Sigmoid colon (tissue), 4 donors: ENCODE results near the gene DCC.

ENCODE experiments used
- CTCF ChIP-seq, 4 experiments: fragments of 450-650 bp in 3 of 4; fragments of 200-600 bp in 1 of 4; IDR thresholded peaks; one replicate each; pipeline ENCODE4 v1.5.1; 2016 to 2019; ENCODE audit warnings: antibody characterized with exemption in 4 of 4, mild to moderate bottlenecking in 3 of 4, moderate library complexity in 2 of 4
- EP300 ChIP-seq, 4 donors: sonication (generic); formaldehyde crosslinking; IDR thresholded peaks; one replicate each; pipeline ENCODE4 v1.6.1; 2017; ENCODE audit warnings: antibody characterized with exemption in 4 of 4
- POLR2A ChIP-seq, 2 donors: fragments of 450-650 bp; IDR thresholded peaks; one replicate each; pipeline ENCODE4 v1.6.1; 2016; ENCODE audit warnings: antibody characterized with exemption in 2 of 2, mild to moderate bottlenecking in 2 of 2, moderate library complexity in 2 of 2
- POLR2AphosphoS5 ChIP-seq, 4 donors: sonication (generic); formaldehyde crosslinking; IDR thresholded peaks; one replicate each; pipeline ENCODE4 v1.6.1; 2017; ENCODE audit warnings: antibody characterized with exemption in 4 of 4

- no peak for TF ChIP-seq POLR2AphosphoS5 (IDR thresholded peaks at IDR 0.05)
- no peak for TF ChIP-seq POLR2A (IDR thresholded peaks at IDR 0.05)
- TF ChIP-seq CTCF (IDR thresholded peaks at IDR 0.05), result no peak
- no peak for TF ChIP-seq EP300 (IDR thresholded peaks at IDR 0.05)
These were observed 580.7 kb downstream of the DCC start for GRCh38 chr18:52920665-52921064.
